Activated CD8-positive, alpha-beta memory T cell treated with anti-CD3 and anti-CD28 coated beads, Interleukin-2, amount 50 U/mL, for 1 hour (primary cell): ENCODE measurements around the gene XPO6.

Experiments
- DNase-seq: peaks from one replicate; pipeline ENCODE4 v3.0.0-alpha.2; 2020; ENCODE audit errors: extremely low read depth

The XPO6 gene

DNA sequence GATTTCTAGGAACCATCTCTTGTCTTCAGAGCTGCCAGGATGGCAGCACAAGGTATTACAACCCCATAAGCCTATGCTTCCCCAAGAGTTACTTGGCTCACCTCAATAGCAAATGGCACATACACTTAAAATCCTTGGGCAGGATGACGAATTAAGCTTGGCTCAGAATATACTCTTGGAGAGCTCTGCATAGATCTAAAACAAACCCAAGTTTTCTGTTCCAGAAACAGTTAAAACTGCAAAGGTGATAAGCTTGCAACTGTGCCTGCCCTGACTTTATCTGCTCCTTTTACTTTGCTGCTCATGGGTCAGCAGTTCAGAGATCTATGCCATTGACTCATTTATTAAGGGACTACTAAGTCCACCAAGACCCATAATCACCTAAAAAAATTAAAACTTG, 26.1 kb downstream of the XPO6 start:
- DNase-seq = no peak

DNA sequence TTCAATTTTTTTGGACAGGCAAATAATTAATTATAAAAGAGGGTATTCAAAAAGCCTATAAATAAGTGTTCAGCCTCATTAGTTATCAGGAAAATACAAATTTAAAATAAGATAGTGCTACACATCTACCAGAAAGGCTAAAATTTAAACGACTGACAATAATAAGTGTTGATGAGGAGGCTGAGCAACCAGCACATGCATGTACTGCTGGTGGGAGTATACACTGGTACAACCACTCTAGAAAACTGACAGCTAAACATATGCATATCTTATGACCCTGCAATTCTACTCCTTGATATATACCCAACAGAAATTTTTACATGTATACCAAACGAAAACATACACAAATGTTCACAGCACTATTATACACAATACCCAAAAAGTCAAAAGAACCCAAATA, 27.1 kb downstream of the XPO6 start:
- no peak for DNase-seq

DNA sequence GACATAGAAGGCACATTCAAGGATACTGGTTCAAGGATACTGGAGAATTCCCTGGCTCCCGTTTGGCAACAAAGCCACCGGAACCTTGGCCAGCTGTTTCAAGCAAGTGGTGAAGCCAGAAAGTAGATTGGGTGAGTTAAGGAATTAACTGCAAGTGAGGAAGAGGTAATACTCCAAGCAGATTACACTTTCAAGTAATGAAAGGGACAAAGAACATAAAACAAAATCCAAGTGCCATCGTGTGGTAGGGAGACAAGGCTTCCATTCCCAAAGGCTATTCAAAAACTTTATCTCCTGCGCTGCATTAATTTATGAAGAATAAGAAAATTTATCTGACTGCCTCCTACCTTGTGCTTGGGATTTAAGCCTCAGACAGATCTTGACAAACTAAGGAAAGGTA, 27.8 kb downstream of the XPO6 start:
- no peak for DNase-seq

DNA sequence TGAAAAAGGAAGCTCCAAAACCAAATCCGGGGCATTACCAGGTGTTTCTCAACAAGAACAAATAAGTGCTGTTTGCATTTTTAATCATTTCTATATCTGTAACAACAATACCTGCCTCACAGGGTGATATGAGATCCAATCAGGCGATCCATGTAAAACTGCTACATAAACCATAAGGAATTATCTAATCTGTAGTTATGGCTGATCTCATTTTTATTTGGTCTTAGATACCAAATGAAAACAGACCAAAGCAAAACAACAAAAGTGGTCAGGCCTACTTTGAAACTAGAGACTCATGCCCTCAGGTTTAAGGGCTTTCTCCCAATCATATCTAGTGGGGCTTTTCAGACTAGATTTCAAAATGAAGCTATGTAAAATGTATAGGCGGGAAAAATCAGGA, 28.3 kb downstream of the XPO6 start:
- DNase-seq = no peak

DNA sequence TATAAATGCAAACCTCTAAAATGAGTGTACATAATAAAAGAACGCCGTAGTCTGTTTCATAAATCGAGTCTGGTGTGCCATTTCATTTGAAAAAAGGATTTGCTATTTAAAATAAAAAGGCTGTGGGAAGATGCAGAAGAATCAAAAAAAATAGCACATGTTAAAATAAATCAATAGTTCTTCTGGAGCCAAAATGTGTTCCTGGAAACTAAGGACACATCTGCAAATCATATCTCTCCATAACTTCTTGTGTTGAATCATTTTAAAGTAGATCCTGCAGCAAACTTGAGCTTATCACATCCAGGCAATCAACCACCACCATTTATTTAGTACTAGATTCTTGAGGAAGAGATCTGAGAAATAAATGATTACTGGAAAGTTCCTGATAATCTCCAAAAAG, 29.0 kb downstream of the XPO6 start:
- DNase-seq = no peak

DNA sequence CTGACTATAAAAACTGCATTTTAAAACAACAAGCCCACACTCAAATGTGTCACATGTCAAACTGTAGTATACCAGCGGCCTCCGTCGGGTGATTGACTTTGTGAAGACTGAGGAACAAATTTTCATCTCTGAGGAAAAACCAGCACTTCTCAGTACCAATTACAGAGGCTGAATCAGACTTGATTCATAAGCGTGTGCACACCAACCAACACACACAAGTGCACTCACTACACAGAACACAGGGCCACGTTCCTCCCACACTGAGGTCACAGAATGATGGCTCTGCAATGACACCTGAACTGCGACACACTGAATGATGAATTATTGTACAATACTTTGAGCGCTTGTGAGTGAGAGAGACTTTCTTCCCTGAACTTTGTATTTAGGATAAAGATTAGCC, 29.6 kb downstream of the XPO6 start:
- DNase-seq = no peak

DNA sequence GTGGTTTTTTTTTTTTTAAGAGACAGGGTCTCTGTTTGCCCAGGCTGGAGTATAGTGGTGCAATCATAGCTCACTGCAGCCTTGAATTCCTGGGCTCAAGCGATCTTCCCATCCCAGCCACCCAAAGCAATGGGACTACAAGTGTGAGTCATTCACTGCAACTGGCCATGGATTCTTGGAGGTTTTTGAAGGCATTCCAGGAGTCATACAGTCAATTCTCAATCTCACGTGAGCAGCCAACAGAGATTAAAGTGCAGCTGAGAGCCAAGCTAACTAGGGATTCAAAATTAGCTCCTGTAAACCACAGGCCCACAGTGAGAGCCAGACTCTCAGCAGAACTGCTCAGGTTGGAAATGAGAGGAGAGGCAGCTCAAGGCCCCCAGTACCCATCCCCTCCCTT, 30.2 kb downstream of the XPO6 start:
- no peak for DNase-seq

DNA sequence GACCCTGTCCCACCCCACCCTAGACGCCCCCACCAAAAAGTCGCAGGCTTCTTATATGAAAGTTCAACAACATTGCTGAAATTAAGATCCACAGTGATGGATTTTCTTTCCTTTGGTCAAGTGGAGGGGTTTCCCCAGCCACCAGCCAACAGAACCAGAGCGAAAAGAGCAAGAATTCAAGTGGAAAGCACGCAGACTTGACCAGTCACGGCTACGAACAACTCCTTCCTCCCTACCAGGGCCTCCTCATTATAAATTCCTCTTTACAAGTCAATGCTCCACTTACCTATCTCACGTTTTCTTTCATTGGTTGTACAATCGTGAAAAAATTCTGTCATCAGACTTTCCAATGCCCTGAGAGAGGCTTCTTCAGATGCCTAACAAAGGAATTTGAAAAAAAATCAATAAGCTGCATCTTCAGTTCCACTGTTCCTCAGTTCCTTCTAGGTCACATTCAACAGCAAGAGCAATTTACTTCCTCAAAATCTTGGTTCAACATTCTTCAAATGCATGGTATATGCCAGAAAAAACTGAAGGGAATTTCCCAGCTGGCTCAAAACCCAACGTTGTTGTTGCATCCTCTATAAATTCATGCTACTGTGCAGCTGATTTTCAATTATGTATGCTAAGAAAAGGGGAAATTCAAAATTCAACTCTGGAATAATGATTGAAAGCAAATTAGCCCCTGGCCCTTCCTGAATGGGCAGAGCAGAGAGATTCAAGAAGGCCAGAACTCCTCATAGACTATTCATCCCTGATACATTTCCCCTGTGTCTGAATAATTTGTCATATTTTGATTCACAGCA, 30.9 kb downstream of the XPO6 start:
- no peak for DNase-seq

DNA sequence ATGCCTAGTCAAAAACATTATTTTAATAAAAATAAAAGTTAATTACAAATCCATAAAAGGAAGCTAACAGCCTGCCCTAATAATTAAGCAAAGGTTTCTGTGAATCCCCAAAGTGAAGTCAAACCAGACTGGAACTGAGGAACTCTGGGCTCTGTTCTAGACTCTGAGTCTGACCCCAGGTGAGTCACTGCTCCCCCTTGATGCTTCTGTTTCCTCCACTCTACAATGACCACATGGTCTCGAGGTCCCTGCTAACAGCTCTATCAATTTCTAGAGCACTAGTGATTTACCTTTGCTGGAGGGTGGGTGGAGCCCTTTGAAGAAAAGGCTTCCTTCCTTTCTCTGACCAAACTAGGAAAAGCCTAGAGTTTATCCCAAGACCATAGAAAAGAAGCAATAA, 32.4 kb downstream of the XPO6 start:
- DNase-seq = no peak

DNA sequence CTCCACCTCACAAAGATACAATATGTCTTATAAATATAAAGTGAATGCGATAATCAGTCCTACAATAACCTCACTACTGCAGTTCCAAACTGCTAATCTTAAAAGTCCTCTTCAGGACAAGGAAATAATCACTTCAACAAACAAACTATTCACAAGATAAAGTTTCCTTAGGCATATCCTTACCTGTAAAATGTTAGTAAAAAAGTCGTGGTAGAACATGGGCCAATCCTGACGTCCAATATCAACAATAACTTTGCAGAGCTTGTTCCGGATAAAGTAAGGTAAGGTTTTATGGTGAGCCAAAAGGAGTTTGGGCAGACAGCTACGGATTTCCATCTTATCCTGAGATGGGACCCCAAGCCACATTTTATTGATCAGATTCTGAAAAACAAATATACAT, 36.0 kb downstream of the XPO6 start:
- no peak for DNase-seq

DNA sequence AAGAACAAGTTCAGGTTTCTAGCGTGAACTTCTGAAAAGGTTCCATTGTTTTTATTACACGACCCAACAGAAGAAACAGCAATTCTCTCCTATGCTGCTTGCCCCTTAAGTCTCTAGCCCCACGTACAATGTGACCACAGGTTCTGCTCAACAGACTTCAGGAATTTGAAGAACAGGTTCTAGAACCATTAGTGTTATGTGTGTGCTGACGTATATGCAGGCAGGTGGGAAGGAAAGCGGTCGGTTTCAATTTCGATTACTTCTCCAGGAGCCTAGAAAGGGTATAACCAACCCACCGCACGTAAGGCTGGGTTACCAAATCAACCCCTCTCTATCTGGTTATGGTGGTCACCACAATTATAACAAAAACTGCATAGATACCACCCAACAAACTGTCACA, 39.4 kb downstream of the XPO6 start:
- no peak for DNase-seq

DNA sequence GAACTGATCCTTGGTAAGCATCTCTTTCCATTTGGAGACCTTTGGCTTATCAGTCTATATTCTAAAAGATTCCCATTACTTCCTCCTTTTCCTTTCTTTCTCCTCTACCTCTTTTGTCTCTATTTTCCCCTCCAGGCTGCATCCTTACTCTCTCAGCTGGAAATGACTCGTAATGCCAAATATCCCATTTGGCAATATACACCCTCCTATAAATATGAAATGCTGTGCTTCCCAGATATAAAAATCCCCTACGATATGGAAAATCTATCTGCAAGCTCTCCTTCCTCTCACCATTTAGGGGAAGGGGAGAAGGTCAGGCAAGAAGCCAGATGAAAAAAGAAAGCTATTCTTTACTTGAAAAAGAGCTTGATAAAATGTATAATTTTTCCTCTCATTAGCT, 39.9 kb downstream of the XPO6 start:
- DNase-seq = no peak

DNA sequence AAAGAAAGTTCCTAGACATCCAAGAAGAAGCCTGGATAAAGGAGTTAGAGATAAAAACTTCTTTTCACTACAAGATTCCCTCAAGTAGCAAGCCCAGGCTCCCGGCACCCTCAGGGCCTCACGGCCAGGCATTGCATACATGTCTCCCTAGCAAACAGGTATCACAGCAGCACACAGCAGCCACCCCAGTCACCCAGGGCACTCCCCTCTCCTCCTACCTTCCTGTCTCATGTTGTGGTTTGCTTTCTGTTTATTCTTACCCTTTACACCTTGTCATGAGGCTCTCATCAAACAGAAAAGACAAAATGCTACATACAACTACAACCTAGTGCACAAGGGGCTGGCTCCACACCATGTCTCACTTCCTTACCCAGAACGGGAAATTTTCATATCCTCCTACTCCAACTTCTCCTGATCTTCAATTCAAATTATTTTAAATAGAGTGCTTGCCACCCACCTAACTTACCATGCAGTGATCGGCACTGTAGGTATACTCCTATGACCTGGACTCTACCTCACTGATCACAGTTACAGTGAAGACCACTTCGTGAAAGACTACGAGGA, 42.7 kb downstream of the XPO6 start:
- DNase-seq = no peak

DNA sequence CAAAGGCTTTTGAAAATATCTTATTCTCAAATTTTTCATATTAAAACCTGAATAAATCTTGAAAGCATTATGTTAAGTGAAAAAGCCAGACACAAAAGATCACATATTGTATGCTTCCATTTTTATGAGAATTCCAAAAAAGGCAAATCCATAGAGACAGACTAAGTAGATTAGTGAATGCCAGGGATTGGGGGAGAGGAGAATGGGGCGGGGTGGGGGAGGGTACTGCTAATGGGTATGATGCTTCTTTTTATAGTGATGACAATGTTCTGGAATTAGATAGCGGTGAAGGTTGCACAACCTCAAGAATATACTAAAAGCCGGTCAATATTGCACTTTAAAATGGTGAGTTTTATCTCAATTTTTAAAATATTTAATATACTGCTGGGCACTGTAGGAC, 44.0 kb downstream of the XPO6 start:
- no peak for DNase-seq

DNA sequence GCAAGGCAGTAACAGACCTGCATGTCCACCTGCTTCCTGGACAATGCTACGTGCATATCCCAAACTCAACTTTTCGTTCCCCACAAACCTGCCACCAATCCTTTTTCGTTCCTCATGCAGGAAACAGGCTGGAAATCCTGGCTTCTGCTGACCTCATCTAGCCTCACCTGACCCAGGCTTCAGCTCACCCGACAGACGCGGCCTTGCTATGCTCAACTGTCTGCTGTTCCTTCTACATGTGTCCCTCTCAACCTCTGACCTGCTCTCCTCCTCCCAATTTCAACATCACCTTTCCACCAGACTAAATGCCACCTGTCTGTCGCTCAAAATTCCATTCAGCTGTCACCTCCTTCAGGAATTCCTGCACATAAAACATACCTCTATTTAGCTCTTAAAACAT, 44.5 kb downstream of the XPO6 start:
- no peak for DNase-seq

DNA sequence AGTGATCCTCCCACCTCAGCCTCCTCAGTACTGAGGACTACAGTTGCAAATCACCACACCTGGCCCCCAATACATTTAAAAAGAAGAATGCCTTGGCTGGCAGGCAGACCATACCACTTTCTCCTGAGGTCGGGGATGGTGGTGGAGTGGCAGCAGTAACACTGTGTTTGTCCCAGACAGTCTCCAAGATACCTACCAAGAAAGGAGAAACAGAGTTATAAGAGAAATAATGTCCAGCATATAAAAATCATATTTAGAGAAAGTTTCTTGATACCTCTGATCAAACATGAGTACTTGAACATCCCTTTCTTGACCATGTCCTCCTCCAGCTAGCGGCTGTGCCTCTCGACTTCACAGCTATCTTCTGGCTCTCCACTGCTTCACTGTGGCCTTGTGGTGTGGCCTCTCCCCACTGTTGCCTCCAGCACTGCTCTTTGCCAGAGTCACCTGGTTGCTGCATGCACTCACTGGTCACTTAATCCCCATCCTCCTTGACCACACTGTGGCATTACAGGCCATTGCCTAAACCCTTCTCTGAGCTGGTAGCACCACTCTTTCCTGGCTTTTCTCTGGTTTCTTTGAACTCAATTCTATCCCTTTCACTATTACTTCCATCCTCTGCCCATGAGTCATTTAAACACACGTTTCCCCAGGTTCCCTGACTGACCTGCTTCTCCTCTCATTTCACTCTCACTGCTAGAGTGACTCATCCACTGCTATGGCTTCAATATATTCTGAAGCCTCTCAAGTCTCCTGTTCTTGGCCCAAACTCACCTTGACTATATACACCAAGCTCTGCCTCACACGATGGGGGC, 45.2 kb downstream of the XPO6 start:
- DNase-seq = no peak

DNA sequence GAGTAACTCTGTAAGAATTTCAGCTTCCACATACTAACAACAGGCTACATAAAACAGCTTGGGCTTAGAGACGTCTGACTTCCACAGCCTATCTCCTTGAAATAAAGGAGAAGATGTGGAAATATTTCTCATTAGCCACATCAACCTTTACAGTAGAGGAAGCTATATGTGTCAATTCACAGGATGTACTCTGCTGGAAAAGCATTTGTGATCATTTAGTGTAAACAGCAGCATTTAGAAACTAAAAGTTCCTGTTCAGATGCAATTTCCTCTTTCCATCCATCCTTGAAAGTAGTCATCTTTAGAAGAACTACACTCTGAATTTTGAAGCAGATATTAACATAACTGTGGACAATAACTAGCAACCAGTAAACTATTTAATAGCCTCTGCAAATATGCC, 46.2 kb downstream of the XPO6 start:
- DNase-seq = no peak

DNA sequence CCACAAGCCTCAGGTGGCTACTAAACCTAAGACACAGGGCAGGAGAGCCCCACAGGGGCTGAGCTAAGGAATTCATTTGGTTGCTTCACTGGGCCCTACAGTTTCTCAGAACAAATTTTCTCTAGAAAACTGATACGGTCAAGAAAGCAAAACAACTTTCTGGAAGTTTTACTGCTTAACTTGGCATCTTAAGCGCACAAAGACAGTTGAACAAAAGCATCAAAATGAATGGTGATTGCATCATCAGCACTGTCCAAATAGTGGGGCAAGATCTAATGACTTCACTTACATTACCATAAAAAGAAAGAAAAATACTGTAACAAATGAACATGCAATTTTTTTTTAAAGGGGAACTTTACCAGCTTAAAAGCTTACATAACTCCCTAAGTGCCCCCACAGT, 47.6 kb downstream of the XPO6 start:
- DNase-seq = no peak

DNA sequence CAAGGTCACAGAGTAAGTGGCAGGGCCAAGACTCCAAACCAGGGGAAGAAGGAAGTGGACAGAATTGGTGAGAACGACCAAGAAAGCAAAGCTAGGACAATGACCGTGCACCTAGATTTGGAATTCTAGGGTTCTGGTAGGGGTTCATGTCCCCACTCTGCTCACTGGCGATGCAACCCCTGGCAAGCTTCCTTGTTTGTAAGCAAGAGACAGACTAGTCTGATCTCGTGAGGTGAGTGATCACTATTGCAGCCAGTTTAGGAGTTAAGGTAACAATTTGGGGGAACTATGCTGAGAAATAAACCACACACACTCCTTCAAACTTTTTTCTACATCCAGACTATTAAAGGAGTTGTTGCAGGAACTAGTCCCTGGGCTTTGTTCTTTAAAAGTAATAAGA, 48.1 kb downstream of the XPO6 start:
- no peak for DNase-seq

DNA sequence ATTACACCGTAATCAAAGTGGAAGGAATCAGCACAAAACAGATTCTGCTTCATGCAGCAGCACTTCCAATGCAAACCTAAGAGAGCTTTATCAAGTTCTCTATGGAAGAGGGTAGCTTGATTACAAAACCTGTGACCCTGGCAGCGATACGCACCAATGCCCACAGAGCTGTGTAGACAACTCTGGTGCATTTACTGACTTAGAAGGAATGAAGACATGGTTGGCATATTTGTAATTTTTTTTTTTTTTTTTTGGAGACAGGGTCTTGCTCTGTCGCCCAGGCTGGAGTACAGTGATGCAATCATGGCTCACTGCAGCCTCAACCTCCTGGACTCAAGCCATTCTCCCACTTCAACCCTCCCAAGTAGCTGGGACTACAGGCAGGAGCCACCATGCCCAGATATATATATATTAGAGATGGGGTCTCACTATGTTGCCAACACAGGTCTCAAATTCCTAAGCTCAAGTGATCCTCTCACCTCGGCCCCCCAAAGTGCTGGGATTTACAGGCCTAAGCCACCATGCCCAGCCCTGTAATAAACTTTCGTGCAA, 49.4 kb downstream of the XPO6 start:
- DNase-seq = no peak

DNA sequence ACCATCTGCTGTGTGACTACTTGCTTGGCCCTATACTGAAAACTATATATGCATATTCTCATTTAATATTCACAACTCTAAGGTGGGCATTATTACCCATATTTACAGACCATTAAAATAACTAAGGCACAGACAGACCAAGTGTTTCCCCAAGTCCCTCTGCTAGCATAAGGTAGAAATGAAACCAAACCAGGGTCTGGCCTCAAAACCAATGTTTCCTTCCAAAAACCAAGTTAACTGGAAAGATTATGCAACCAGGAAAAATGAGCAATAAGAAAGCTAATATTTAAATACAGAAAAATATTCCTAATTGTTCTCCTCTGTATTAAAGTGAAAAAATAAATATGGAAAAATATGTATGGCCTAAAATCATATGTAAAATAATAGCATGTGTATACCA, 50.1 kb downstream of the XPO6 start:
- DNase-seq = no peak

DNA sequence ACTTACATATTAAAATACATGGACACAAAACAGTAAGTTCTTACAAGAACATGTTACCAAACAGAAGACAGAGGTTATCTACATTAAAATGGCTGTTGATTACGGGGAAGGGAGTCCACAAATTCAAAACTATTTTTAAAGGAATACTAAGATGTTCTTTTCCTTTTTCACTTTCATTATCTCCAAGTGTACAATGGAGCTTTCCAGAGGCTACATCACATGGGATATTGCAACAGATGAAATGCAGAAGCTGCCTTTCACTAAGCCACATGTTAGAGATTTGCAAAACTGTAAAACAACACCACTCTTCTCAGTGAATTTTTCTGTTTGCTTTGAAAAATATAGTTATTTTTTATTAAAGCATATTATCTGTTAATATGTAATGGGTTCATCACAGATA, 53.6 kb downstream of the XPO6 start:
- no peak for DNase-seq
